Measurements from ENCODE around the gene SAFB2.

- TF ChIP-seq CTCF (IDR thresholded peaks at IDR 0.05 in 2 of 3, conservative IDR thresholded peaks at IDR 0.05 in 1 of 3; ENCODE audit: borderline replicate concordance in 1 of 3, insufficient read depth in 1 of 3, low read depth in 2 of 3, low read length in 2 of 3) (no peak), EZH2phosphoT487 (IDR thresholded peaks at IDR 0.05; ENCODE audit: borderline replicate concordance) (no peak), REST (IDR thresholded peaks at IDR 0.05; ENCODE audit: low read depth) (no peak), YY1 (IDR thresholded peaks at IDR 0.05; ENCODE audit: extremely low read depth, insufficient replicate concordance, low read depth, low read length) (no peak), SP1 (IDR thresholded peaks at IDR 0.05; ENCODE audit: low read depth) (no peak), EZH2 (IDR thresholded peaks at IDR 0.05) (no peak), FOSL1 (IDR thresholded peaks at IDR 0.05; ENCODE audit: low read depth) (no peak), POLR2A (IDR thresholded peaks at IDR 0.05; ENCODE audit: borderline replicate concordance, extremely low read depth, insufficient read depth, insufficient read length) (no peak), POLR2AphosphoS5 (IDR thresholded peaks at IDR 0.05; ENCODE audit: low read depth, low read length) (no peak), JUND (IDR thresholded peaks at IDR 0.05) (no peak), MAX (IDR thresholded peaks at IDR 0.05) (no peak), ZNF274 (IDR thresholded peaks at IDR 0.05; ENCODE audit: low read depth, low read length) (no peak)
These were observed 1.1 kb downstream of the SAFB2 start for GRCh38 chr19:5621311-5621944.
